HepG2 (cell line): Measurements from ENCODE around the gene RNU1-2. TPM values are rescaled to one million over a fixed set of nuclear protein-coding genes. Genes with fewer than 3 reads are reported as not detected.
"Not testable (repeated sequence)": the region's sequence is repeated elsewhere in the genome, so short reads cannot be mapped to it uniquely, and the experiment has no call there.

Source experiments
- ATAC-seq: fragments of 200-7000 bp; cut with Tn5 transposase; 3 replicates; pipeline ENCODE4 v1.9.1; 2020; ENCODE audit warnings: mild to moderate bottlenecking, moderate library complexity
- BruUV-seq: library from RNA; stranded (reverse); fragments of 400-500 nt; replicated peaks from 2 replicates; lab custom pipeline; 2021; lab: Mats Ljungman, UMichigan
- CTCF ChIA-PET: fragments of 300-600 bp; formaldehyde crosslinking; extraction: SDS; loops from one replicate; lab custom pipeline; 2021; ENCODE audit warnings: low total read pairs, inconsistent platforms, low intra/inter-chr PET ratio; lab: Yijun Ruan, JAX
- POLR2A ChIA-PET: fragments of 350-600 bp; sonication (Branson Sonifier 250); formaldehyde crosslinking; loops from one replicate; lab custom pipeline; 2020; ENCODE audit warnings: antibody characterized with exemption, inconsistent platforms; lab: Yijun Ruan, JAX
- DNase-seq: peaks from one replicate; pipeline ENCODE4 v3.0.0-alpha.2; 2015; ENCODE audit warnings: low spot score
- FAIRE-seq: peaks from 3 replicates; lab custom pipeline; 2011; peaks lifted over from hg19 to GRCh38; lab: Jason Lieb, UNC
- H2AFZ ChIP-seq: one replicate; pipeline ENCODE4 v1.6.1; 2011; ENCODE audit warnings: low read length, inconsistent platforms
- H3K27ac ChIP-seq: fragments of 300-600 bp; 3 replicates; pipeline ENCODE4 v1.8.0; 2011; ENCODE audit warnings: mixed run types, mild to moderate bottlenecking, mixed read lengths, low read length, inconsistent platforms; ENCODE audit not compliant: insufficient read depth; ENCODE audit errors: extremely low read length
- H3K27me3 ChIP-seq, 2 experiments: fragments of 200-600 bp in 1 of 2; 2 replicates in 1 of 2; 3 replicates in 1 of 2; pipeline versions ENCODE4 v1.6.0 to v1.8.0; 2011; ENCODE audit warnings: low read length in 2 of 2, mild to moderate bottlenecking in 2 of 2, moderate library complexity in 2 of 2, inconsistent platforms in 1 of 2; ENCODE audit not compliant: insufficient read depth in 2 of 2, control insufficient read depth in 1 of 2
- H3K36me3 ChIP-seq, 2 experiments: fragments of 200-600 bp in 1 of 2; replicated peaks in 1 of 2; 2 replicates in 1 of 2; 3 replicates in 1 of 2; pipeline versions ENCODE4 v1.5.1 to v1.8.0; 2011; ENCODE audit warnings: low read length in 2 of 2, inconsistent platforms in 1 of 2; ENCODE audit not compliant: insufficient read depth in 2 of 2, control insufficient read depth in 1 of 2
- H3K4me1 ChIP-seq: 2 replicates; pipeline ENCODE4 v1.5.1; 2012; ENCODE audit warnings: low read length, inconsistent platforms; ENCODE audit not compliant: insufficient read depth
- H3K4me2 ChIP-seq: 2 replicates; pipeline ENCODE4 v1.6.0; 2011; ENCODE audit warnings: low read depth, low read length, inconsistent platforms
- H3K4me3 ChIP-seq, 3 experiments: fragments of 200-600 bp in 1 of 3; sonication (generic), shearing (Covaris generic) in 1 of 3; replicated peaks in 1 of 3; 2 replicates each; pipeline ENCODE4 v1.5.1; 2011 to 2016; ENCODE audit warnings: low read length in 3 of 3, inconsistent platforms in 2 of 3, low read depth in 2 of 3, mild to moderate bottlenecking in 2 of 3, control low read depth in 1 of 3, mixed read lengths in 1 of 3; ENCODE audit not compliant: insufficient read depth in 1 of 3
- H3K79me2 ChIP-seq: one replicate; pipeline ENCODE4 v1.6.1; 2011; ENCODE audit warnings: low read length, inconsistent platforms; ENCODE audit not compliant: insufficient read depth
- H3K9ac ChIP-seq: 2 replicates; pipeline ENCODE4 v1.6.0; 2011; ENCODE audit warnings: mild to moderate bottlenecking, low read depth, low read length, inconsistent platforms; ENCODE audit not compliant: insufficient read depth
- H3K9me3 ChIP-seq: 2 replicates; pipeline ENCODE4 v1.5.1; 2012; ENCODE audit warnings: mild to moderate bottlenecking, low read length
- H4K20me1 ChIP-seq: 2 replicates; pipeline ENCODE4 v1.6.0; 2011; ENCODE audit warnings: inconsistent platforms, mild to moderate bottlenecking, low read length, moderate library complexity; ENCODE audit not compliant: insufficient read depth
- HDAC1 ChIP-seq: sonication (generic); formaldehyde crosslinking; IDR thresholded peaks from 2 replicates; pipeline ENCODE4 v1.5.1; 2020; ENCODE audit warnings: mild to moderate bottlenecking, missing genetic modification reagents
- HNRNPLL ChIP-seq: fragments of 200-400 bp; formaldehyde crosslinking; IDR thresholded peaks from 2 replicates; pipeline ENCODE4 v1.6.1; 2017; ENCODE audit warnings: mild to moderate bottlenecking, low read depth, low read length; ENCODE audit not compliant: poor library complexity, severe bottlenecking
- HOXA3 ChIP-seq: sonication (generic); formaldehyde crosslinking; IDR thresholded peaks from 2 replicates; pipeline ENCODE4 v1.5.0; 2020; ENCODE audit warnings: missing genetic modification reagents
- KDM5B ChIP-seq: sonication (generic); formaldehyde crosslinking; IDR thresholded peaks from 2 replicates; pipeline ENCODE4 v1.4.0; 2020; ENCODE audit warnings: missing genetic modification reagents, mild to moderate bottlenecking, borderline replicate concordance
- MTF1 ChIP-seq: sonication (generic); formaldehyde crosslinking; IDR thresholded peaks from 2 replicates; pipeline ENCODE4 v1.5.0; 2020; ENCODE audit warnings: missing genetic modification reagents
- MXD1 ChIP-seq: sonication (generic); formaldehyde crosslinking; IDR thresholded peaks from 2 replicates; pipeline ENCODE4 v1.4.0; 2020; ENCODE audit warnings: mild to moderate bottlenecking, missing genetic modification reagents
- NR2F1 ChIP-seq, 2 experiments: fragments of 450-650 bp in 1 of 2; formaldehyde crosslinking in 1 of 2; IDR thresholded peaks; 2 replicates each; pipeline versions ENCODE4 v1.5.0 to v1.6.1; 2016 to 2020; ENCODE audit warnings: mild to moderate bottlenecking in 1 of 2, missing compliant biosample characterization in 1 of 2, missing genetic modification reagents in 1 of 2, moderate library complexity in 1 of 2
- PITX1 ChIP-seq: sonication (generic); formaldehyde crosslinking; IDR thresholded peaks from 2 replicates; pipeline ENCODE4 v1.5.1; 2020; ENCODE audit warnings: mild to moderate bottlenecking, missing genetic modification reagents
- POLR2A ChIP-seq, 2 experiments: IDR thresholded peaks; 2 replicates each; pipeline ENCODE4 v1.6.1; 2011; ENCODE audit warnings: low read depth in 2 of 2, low read length in 2 of 2, mild to moderate bottlenecking in 1 of 2, moderate library complexity in 1 of 2; ENCODE audit not compliant: insufficient read depth in 1 of 2
- RARA ChIP-seq: IDR thresholded peaks from 2 replicates; pipeline ENCODE4 v1.6.1; 2016; ENCODE audit warnings: missing genetic modification reagents, missing compliant biosample characterization
- SOX13 ChIP-seq, 3 experiments: fragments of 450-650 bp in 1 of 3; sonication (generic) in 1 of 3; formaldehyde crosslinking in 1 of 3; IDR thresholded peaks in 2 of 3; conservative IDR thresholded peaks in 1 of 3; 2 replicates each; pipeline versions ENCODE4 v1.5.0 to v1.6.1; 2016 to 2020; ENCODE audit warnings: antibody characterized with exemption in 1 of 3, mild to moderate bottlenecking in 1 of 3, missing compliant biosample characterization in 1 of 3, missing genetic modification reagents in 1 of 3, moderate library complexity in 1 of 3
- TFDP1 ChIP-seq: IDR thresholded peaks from 2 replicates; pipeline ENCODE4 v1.6.1; 2016; ENCODE audit warnings: missing compliant biosample characterization, missing genetic modification reagents, borderline replicate concordance
- ZBTB10 ChIP-seq: sonication (generic); formaldehyde crosslinking; IDR thresholded peaks from 2 replicates; pipeline ENCODE4 v1.4.0; 2020; ENCODE audit warnings: missing genetic modification reagents, borderline replicate concordance
- ZNF543 ChIP-seq: sonication (generic); formaldehyde crosslinking; IDR thresholded peaks from 2 replicates; pipeline ENCODE4 v1.4.0; 2020; ENCODE audit warnings: mild to moderate bottlenecking, missing genetic modification reagents
- ZNF644 ChIP-seq: IDR thresholded peaks from 2 replicates; pipeline ENCODE4 v1.6.1; 2016; ENCODE audit warnings: low read depth
- WGBS: methylation state at CpG from one replicate; pipeline ENCODE4 v1.1.6; 2017; ENCODE audit warnings: low lambda C conversion rate; 5-methylcytosine and 5-hydroxymethylcytosine counted together
- in situ Hi-C: cut with HindIII; loops from 2 replicates; pipeline ENCODE4 v1.10.0; 2017; ENCODE audit warnings: low pct_unique_long_range_greater_than_20kb; ENCODE audit not compliant: extremely low pct_ligation_motif_present
- intact Hi-C: fragments of 100-400 bp; cut with micrococcal nuclease; formaldehyde crosslinking; loops from one replicate; pipeline ENCODE4 v1.10.0; 2022; ENCODE audit not compliant: unreplicated experiment
- polyA plus RNA-seq, 8 experiments: library from polyadenylated mRNA; depleted of rRNA in 3 of 8; stranded (reverse) in 7 of 8; unstranded in 1 of 8; fragments of >200 nt; fragmentation: Illumina TruSeq in 4 of 8; extraction: Trizol in 4 of 8; gene quantifications; 2 replicates each; pipeline versions ENCODE4 v1.2.1 to v1.2.3, GENCODE V29; 2011 to 2016; ENCODE audit warnings: low read depth in 4 of 8, missing spikeins in 1 of 8, mixed read lengths in 1 of 8; ENCODE audit not compliant: insufficient read depth in 1 of 8
- total RNA-seq, 5 experiments: library from RNA; depleted of rRNA; stranded (reverse); fragments of >200 nt; fragmentation: Illumina TruSeq; extraction: Trizol; gene quantifications; 2 replicates each; pipeline ENCODE4 v1.2.3, GENCODE V29; 2016; ENCODE audit warnings: low read depth in 1 of 5
- TF ChIP-seq, protein P1 (sequence below): sonication (generic); formaldehyde crosslinking; IDR thresholded peaks from 2 replicates; pipeline ENCODE4 v1.5.1; 2020; ENCODE audit warnings: missing genetic modification reagents, mild to moderate bottlenecking, borderline replicate concordance

Gene RNU1-2
- total and polyA plus RNA-seq, 2 of the 13 experiments (the other 11 are each of a cell fraction or from before 2014, with no cell fraction given), result under 0.01 to 11,018 TPM

- ATAC-seq (peak; percentile 19; the same call in 2 of the 3 replicates), DNase-seq (peak; percentile 50)
- 2% methylated on average over 23 of the region's 24 CpGs for WGBS
- FAIRE-seq; intact Hi-C loops; H4K20me1 ChIP-seq; H2AFZ ChIP-seq; CTCF ChIA-PET; H3K79me2 ChIP-seq; H3K36me3 ChIP-seq; in situ Hi-C loops; H3K27me3 ChIP-seq; H3K9me3 ChIP-seq; TF ChIP-seq SOX13 (IDR thresholded peaks at IDR 0.05): not testable (repeated sequence)
- TSS peak; percentile 100 for BruUV-seq
- H3K4me1 ChIP-seq, result peaks cover 15% of the 10 kb centered on the region
- POLR2A ChIA-PET, result interaction anchor here (0.6 to 1.6 kb wide), 6 partner anchors 8 to 383 kb away, joined by 3 to 42 read pairs (median 4); partner anchors contain the start of gene RNU1-1
- peak overlapping the region; percentile 67 for H3K9ac ChIP-seq
- peak overlapping the region; percentile 67 for H3K27ac ChIP-seq
- H3K4me3 ChIP-seq, result peak overlapping the region; percentile 41 to 73 (median 47); a peak in 5 of 6 replicates
- peak overlapping the region; percentile 80 for H3K4me2 ChIP-seq
- TF ChIP-seq ZBTB10 (CRISPR knock-in tag) (0 out of 2 replicates have a peak, but pooled peaks have one; percentile 15), MXD1 (CRISPR knock-in tag) (peak; percentile 30; the same call in 1 of the 2 replicates), ZNF644 (peak; percentile 63; the same call in 1 of the 2 replicates), HDAC1 (0 out of 2 replicates have a peak, but pooled peaks have one; percentile 17), TFDP1 (CRISPR knock-in tag) (peak; percentile 32; the same call in 1 of the 2 replicates), RARA (CRISPR knock-in tag) (0 out of 2 replicates have a peak, but pooled peaks have one; percentile 10), HOXA3 (CRISPR knock-in tag) (0 out of 2 replicates have a peak, but pooled peaks have one; percentile 3), PITX1 (CRISPR knock-in tag) (0 out of 2 replicates have a peak, but pooled peaks have one; percentile 18), POLR2A (IDR thresholded peaks at IDR 0.05; ENCODE audit: insufficient read depth in 1 of 2, low read depth in 2 of 2, low read length in 2 of 2) (peak in 1 of 2 experiments; percentile 88; a peak in 2 of 4 replicates), NR2F1 (CRISPR knock-in tag; IDR thresholded peaks at IDR 0.05) (0 out of 4 replicates have a peak, but pooled peaks of 1 of the 2 experiments have one; percentile 4), KDM5B (CRISPR knock-in tag) (peak; percentile 24; the same call in 1 of the 2 replicates), ZNF543 (CRISPR knock-in tag) (0 out of 2 replicates have a peak, but pooled peaks have one; percentile 0), MTF1 (peak; percentile 15; the same call in 1 of the 2 replicates), HNRNPLL (peak; percentile 29), SOX13 (CRISPR knock-in tag; conservative IDR thresholded peaks at IDR 0.05 in 1 of 2, IDR thresholded peaks at IDR 0.05 in 1 of 2) (0 out of 4 replicates have a peak, but pooled peaks of 1 of the 2 experiments have one; percentile 34)
- TF ChIP-seq, protein P1, sequence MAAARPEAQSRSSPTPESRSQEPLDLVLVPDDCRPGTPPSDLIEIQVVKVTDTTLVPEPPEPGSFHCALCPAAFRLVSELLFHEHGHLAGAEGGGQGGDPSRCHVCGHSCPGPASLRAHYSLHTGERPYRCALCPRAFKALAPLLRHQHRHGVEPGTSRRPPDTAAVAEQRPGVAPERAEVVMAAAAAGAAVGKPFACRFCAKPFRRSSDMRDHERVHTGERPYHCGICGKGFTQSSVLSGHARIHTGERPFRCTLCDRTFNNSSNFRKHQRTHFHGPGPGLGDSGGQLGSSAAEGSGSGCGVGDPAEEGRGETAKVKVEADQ, result 0 out of 2 replicates have a peak, but pooled peaks have one; percentile 11
Measured at GRCh38 chr1:16896316-16897055, 706 bp downstream of the RNU1-2 start.
